GM21737 (cell line): ENCODE results near the gene KCNJ9.

Experiments
- ATAC-seq: cut with Tn5 transposase; IDR thresholded peaks from one replicate; pipeline ENCODE4 v1.9.1; 2021; ENCODE audit warnings: mild to moderate bottlenecking, moderate library complexity; ENCODE audit not compliant: unreplicated experiment

KCNJ9 gene

DNA sequence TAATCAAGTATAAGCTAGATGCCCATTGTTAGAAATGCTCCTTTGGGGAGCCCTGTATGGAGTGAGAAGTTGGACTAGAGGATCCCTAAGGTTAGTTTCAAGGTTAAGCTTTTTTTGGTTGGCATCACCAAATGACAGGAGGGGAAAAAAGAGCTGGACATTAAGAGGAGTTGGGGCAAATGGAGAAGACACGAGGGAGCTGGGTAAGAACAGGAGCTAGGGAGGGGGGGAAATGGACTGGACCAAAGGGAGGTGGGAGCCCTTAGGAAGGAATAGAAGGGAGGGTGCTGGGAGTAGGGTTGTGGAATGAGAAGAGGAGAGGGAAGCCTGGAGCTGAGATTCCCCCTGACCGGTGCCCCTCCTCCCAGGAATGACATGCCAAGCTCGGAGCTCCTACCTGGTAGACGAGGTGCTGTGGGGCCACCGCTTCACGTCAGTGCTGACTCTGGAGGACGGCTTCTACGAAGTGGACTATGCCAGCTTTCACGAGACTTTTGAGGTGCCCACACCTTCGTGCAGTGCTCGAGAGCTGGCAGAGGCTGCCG is 5.9 kb downstream of the KCNJ9 start:
- ATAC-seq: no peak

DNA sequence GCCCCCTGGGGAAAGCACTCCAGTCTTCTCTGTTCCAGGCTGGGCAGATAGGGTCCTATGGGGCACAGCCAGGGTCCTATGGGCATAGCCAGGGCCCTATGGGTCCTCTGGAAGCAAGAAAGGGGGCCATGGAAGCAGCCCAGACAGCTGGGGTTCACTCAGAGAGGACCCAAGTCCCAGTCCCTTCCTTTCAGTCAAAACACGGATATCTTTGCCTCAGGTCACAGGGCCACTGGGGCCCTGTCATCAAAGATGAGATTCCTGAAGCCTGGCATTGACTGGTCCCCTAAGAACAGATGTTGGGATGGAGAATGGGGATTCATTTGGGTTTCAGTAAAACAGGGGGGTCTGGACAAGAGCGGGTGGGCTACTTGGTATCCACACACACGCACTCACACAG is 8.5 kb downstream of the KCNJ9 start:
- ATAC-seq: no peak

DNA sequence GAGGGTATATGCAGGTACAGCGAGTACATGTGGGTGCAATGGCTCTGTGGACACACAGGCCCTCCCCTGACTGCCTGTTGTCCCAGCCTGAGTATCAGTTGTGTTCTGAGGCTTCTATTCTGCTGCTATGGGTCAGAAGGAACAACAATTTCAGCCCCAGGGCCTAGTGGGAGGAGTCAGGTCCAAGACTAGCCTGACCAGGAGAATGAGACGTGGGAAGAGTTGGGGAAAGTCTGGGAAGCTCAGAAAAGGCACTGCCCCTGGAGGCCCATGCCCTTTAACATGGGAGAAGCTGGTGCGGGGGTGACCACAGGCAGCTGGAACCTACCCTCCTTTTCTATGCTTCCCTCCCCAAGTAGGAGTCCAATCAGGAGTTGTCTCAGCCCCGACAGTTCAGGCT is 9.4 kb downstream of the KCNJ9 start:
- ATAC-seq: no peak

DNA sequence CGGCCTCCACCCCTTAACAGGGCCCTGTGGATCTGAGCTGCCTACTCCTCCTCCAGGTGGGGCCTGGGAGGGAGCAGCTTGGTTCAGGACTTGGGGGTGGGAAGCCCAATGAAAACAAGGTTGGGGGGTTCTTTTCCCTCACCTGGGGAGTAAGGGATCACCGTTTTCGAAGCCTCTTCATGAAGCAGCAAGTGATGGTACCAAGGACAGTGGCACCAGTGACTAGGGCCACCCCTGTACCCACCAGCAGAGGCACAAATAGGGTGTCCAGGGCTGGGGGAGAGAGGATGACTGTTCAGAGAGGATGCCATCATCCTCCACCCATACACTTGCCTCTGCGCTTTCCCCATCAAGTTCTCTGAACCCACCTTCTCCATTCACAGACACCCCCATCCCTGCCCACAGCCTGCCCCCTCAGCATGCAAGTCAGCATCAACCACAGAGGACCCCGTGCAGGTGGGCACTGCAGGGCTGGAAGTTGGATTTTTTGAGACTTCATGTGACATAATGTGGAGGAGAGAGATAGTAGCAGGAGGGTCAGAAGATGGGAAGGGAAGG is 10.4 kb downstream of the KCNJ9 start:
- no peak for ATAC-seq

DNA sequence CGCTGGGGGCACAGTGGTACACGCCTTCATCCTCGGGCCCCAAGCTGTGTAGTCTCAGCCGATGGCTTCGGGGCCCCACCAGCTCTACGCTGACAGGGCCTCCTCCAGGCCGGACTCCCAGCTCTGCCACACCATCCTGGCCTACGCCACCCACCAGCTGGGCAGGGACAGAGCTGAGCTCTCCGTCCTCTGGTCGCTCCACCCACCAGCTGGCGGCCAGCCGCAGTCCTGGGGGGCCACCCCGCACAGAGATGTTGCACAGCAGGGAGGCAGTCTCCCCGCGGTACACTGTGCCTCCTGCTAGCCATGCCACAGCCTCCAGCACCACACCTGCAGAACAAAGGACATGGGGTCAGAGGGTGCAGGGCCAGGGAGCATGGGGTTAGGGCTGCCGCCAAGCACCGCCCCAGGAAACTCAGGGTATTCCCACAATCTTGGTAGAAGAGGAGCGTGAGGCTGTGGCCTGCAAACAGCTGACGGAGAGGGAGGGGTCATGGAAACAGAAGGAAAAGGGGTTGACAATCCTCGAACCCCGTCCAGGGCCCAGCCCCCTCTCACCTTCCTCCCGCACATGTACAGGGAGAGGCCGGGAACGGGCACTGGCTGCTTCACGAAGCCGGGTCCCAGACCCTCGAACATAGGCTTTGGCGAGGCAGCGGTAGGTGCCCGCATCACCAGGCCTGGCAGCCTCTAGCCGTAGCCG is 11.2 kb downstream of the KCNJ9 start:
- ATAC-seq: no peak

DNA sequence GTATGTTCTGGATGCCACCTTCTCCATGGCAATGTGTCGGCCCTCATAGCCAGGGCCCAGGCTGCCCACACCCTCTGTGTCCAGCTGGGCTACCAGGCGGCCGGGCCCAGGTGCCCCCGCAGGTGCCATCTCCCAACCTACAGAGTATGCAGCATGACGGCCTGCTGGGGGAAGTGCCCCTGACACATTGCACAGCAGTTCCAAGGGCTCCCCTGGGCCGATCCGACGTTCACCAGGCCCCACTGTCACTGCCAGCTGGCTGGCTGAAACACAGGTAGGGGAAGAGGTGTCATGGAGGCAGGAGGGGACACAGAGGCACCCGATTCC is 11.7 kb downstream of the KCNJ9 start:
- ATAC-seq: no peak

DNA sequence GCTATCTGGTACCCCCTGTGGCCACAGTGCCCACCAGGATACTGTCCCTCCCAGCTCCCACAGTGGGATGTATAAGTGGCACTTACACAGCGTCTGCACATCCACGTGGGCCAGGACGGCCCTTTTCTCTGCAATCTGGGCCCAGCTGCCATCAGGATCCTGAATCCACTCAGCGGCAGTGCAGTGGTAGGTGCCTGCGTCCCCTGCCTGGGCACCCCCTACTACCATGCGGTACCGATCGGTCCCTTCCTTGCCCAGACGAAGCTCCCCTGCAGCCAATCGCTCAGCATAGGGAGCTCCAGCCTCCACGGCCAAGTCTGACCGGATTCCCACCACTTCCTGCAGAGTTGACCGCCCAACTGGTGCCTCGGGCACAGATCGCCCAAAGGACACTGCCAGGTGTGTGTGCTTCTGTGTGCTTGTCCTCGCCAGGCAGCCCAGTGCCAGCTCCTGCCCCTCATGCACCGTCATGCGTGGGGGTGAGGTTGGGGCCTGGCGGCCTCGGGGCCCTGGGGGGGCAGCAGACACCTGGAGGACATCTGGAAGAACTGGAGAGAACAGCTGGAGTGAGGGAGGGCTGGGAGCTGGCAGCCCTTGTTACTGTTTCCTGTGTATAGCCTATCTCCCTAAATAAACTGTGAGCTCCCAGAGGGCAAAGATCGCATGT is 12.4 kb downstream of the KCNJ9 start:
- ATAC-seq: no peak

DNA sequence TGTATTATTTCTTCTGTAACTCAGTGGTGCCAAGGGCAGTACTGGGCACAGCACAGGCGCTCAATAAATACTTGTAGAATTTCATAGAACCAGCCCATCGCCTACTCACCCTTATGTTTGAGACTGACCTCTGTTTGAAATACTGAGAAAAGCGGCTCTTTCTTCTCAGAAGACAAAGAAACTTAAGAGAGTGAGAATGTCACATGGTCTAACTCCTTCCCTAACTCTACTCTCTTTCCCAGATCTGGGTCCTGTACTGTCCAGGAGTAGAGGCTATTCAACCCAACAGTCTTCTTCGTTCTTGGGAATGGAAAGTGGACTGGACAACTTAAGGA is 12.9 kb downstream of the KCNJ9 start:
- no peak for ATAC-seq

DNA sequence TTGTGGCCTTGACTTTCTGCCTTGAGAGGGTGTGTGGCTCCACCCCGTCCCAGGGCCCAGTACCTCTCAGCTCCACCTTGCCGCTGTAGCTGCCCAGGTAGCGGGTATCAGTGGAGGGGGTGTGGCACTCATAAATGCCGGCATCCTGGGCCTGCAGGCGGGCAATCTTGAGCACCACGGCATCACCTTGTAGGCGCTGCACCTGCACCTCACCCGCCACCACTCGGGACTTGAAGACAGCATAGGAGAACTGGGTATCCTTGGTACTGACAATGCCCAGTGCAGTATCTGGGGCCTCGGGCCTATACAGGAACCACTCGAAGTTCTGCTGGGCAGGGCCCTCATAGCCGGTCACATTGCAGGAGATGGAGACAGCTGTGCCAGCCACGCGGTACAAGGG is 13.5 kb downstream of the KCNJ9 start:
- no peak for ATAC-seq

DNA sequence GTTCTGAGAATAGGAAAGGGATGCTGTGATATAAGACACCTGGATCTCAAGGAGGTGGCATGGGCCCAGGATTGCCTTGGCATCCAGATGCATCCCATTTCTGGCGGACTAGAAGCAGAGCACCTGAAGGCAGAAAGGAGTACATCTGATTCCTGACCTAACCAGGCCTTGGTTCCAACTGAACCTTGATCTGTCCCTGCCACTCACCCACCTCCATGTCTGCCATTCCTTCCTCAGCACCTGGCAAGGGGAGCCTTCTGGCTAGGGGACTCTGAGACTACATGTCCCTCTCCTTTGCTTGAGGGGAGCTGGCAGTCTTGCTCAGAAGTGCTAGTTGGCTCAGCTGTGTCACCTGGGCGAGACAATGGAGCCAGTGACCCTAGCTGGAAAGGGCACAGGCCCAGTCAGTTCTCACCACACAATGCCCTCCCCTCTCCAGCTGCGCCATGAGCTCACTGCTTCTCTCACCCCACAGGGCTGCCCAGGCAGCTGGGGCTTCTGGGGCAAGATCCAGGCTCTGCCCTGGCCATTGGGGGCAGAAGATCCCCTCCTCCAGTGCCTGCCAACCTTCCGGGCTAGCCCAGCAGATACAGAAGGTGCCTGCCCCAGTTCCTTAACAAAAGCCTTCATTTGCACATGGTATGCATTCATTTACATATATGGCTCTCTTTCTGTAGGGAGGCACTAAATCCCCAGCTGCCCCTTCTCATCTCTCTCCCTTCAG is 14.2 kb downstream of the KCNJ9 start:
- no peak for ATAC-seq

DNA sequence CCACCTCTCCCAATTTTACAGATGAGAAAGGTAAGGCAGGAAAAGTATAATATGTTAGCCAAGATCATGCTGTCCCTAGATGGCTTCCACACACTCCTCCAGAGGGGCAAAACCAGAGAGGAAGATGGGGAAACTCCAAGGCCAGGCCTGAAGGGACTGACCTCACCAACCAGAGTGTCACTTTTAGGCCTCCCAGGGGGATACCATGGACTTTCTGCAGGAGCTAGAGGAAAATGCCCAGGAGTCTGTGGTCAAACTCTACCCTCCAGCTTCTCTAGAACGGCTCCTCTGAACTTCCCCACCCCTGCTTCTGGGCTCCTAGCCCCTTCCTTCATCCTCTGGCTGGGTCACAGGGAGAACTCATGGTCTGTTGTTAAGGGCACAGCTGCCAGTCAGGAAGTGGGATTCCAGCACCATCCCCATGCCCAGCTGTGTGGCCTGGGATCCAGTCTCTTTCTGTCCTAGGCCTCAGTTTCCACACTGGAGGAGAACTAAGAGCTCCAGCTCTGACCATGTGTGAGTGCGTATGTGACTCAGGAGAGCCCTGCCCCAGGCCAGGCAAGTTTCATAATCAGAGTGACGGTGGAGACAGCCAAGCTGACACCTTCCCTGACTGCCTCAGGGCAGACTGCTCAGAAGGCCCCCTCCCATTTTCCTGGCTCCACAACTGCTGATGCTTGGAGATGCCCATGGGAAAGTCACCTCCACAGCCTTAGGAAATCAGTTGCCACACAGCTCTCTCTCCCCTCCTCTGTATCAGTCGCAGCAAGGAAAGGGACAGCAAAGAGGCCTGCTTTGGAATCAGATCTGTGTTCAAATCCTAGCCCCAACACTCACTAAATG is 15.2 kb downstream of the KCNJ9 start:
- no peak for ATAC-seq

DNA sequence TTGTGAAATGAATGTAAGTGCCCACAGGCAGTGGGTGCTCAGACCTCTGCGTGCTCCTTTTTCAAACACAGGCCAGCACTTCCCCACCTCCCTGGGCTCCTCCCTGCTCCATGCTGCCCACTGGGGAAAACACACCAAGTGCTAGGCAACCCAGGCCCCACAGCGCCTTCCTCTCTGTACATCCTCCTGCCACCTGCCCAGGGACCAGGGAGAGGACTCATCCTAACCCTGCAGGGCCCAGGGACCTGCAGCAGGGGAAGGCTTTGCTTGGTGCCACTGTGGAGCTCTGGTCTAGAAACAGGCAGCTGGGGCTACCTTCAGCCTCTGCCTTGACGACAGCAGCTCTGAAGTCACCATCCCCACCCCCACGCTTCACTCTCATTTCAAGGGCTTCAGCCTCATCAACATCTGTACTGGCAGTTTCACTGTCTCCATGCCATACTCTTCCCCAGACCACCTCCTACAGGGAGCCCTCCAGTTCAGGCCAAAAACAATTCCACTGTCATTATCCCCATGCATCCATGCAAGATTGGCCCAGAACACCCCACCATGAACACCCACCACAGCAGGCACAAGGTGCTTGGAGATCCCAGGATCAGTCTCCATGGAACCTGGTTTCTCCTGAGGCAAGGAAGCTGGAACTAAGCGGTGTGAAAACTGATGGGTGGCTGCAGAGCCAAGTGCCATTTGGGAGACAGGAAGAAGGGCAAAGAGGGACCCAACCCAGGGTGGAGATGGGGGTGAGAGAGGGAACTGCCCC is 16.0 kb downstream of the KCNJ9 start:
- no peak for ATAC-seq

DNA sequence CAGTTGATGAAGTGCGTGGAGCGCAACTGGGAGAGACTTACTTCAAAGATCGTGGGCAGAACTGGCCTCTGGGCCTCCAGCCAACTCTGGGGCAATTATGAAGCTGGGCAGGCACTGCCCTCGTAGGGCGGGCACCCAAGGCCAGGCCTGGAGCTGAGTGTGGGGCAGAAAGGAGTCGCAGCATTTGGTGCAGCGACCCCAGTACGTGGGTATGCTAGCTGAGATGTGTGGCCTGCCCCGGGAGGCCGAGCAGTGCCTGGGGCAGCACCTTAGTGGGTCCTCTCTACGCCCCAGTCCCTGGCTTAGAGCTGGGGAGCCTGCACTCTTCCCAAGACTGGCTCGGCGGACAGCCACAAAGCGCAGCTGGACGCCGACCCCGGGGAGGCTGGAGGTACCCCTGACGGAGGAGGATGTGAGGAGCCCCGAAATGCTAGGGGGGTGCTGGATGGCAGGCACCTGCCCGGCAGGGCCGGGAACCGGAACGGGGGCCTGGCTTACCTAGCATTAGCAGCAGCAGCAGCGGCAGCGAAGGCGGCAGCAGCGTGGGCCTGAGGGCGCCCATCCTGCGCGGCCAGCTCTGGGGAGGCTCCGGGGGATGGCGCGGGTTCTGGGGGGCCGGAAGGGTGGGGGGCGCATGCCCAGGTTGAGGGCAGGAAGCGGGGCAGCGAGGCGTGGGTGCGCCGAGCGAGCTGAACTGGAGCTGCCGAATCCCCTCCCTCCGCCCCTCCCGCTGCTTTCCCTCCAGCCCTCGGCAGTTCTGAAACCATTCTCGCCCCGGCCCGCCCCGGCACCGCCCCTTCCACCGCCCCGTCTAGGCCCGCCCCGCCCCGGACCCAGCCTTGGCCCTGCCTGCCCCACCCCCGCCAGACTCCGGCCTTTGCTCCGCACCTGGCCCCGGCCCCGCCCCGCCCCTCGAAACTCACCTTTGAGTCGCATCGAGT is 16.8 kb downstream of the KCNJ9 start, which contains the start of gene IGSF8:
Gene IGSF8 (minus strand): TSS at position 709 of the 941 bp plus-strand sequence. CDS start 147 bp downstream, at position 562.
- peak; percentile 42 for ATAC-seq

DNA sequence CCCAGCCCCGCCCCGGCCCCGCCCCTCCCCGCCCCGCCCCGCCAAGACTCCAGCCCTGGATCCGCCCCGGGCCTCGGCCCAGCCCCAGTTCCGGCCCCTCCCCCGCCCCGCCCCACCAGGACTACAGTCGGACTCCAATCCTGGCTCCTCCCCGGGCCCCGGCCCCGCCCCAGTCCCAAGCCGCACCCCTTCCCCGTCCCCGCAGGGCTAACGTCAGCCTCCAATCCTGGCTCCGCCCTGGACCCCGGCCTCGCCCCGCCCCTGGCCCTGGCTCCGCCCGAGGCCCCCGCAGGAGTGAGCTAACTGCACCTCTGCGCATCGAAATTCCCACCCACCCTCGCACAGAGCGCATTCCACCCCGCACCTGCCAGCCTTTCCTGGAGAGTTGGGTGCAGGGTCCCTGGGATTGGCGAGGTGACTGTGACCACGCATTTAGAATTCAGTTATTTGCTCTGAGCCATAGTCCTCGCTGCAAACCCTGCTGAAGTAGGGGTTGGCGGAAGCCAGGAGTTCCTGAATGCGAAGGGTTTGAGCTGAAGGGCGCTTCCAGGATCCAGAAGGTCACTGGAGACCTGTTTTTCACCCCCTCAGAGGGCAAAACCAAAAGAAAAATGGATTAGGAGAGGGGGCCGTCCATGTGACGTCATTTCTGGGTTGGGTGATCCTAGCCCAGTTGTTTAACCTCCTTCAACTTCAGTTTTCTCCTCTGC is 17.7 kb downstream of the KCNJ9 start:
- ATAC-seq: peak; percentile 83

DNA sequence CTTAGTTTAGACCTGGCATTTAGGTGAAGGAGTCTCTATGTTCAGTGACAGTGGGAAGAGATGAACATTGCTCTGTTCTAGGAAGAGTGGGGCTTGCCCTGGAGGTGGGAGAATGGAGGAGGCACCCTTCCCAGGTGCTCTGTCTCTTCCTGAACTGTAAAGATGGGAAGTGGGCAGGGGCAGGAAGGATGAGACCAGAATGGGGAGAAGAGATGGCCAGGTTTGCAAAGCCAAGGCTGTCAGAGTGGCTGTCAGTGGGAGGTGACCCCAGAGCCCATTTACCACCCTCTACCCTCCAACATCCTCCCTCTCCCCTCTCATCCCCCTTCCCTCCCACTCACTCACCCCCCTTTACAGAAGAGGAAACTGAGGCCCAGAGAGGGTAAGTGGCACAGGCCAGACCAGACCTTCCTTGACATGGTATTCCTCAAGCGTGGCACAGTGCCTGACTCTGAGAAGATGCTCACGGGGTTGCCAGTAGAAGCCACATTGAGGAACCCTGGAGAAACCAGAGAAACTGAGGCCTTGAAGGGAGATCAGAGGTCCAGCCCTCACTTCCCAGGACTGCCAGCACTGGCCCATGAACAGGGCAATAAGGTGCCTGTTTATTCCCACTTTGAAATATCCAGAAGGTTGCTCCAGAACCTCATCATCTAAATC is 18.5 kb downstream of the KCNJ9 start:
- no peak for ATAC-seq

DNA sequence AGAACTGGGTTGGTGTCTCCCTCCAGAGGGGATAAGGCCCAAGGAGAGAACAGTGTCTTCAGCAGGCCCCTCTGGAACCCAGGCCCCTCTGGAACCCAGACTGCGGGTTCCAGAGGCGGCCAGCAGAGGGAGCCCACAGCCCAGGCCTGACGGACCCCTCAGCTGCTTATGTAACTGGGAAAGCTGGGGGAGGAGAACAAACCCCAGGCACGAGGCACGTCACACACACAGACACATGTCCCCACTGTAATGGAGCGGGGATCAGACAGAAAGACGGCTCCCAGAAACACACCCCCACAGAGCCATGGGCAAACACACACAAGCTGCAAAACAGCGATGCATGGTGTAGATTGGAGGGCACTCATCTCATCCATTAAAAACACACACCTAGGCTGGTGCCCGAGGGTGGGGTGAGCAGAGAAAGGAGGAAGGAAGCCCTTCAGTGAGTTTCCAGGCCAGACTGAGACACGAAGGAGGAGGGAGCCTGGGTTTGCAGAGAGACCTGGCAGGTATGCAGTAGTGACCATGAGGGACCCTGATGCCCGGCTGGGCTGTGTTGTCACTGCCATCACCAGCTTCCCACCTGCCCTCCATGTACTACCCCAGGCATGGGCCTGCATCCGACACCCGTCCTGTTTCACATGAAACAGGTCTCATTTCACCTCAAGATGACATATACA is 19.8 kb downstream of the KCNJ9 start:
- ATAC-seq: no peak
